ENCODE results near the gene CACNA1C.

Gene CACNA1C

DNA sequence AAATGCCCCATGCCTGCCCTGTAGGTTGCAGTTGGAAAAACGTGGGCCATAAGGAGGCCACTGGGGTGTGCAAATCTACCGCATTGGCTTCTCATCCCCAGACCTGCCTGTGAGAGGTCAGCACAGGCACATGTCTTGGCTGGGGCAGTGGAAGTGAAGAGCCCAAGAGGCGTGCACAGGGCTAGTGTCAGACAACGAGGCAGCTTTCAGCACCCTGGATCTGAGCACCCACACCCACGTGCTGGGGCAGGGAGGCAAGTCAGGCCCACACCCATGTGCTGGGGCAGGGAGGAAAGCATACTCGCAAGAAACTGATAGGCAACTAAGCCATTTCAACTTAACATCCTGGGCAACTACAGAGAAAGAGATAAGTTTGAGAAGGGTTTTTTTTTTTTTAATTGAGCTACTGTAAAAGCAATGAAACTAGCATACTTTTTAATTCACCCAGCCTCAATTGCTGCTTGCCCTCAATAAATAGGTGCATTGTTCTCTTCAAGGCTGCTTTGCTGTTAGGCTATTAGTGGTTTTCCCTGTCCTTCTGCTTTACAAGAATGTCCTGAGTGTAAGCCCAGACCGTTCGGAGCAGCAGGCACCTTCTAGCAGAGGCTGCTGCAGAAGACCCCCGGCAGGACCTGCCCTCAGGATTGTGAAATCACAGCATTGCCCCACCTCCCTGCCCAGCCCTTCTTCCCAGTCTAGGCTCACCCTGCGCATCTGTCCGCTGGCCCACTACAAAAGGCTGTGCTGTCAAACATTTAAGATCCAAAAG is 386.7 kb downstream of the CACNA1C start:
- no peak for DNase-seq

DNA sequence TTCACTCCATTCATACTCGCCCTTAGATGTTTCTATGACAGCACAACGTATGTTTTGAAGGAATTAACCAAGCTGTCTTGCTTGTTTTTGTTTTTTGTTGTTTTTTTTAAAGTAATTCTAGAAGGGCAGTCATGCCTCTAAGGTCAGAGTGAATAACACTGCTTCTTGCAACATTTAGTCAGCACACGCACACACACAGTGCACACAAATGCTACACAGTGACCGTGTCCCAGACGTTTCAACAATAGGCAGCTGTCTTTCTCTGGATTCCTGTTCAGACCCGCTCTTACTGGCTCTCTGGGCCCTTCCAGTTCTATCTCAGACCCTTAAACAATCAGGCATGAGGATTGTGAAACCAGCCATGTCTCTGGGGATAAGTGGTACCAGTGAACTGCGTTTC is 391.0 kb downstream of the CACNA1C start:
- DNase-seq = no peak

DNA sequence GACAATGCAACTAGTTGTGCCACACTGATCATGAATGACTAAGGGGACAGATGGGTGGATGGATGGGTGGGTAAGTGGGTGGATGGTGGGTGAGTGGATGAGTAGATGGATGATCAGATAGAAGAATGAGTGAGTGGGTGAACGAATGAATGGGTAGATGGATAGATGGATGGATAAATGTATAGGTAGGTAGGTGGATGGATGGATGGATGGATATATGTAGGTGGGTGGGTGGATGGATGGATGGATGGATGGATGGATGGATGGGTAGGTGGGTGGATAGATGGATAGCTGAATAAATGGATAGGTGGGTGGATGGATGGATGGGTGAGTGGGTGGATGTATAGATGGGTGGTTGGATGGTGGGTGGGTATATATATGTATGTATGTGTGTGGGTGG is 393.2 kb downstream of the CACNA1C start:
- DNase-seq = no peak

DNA sequence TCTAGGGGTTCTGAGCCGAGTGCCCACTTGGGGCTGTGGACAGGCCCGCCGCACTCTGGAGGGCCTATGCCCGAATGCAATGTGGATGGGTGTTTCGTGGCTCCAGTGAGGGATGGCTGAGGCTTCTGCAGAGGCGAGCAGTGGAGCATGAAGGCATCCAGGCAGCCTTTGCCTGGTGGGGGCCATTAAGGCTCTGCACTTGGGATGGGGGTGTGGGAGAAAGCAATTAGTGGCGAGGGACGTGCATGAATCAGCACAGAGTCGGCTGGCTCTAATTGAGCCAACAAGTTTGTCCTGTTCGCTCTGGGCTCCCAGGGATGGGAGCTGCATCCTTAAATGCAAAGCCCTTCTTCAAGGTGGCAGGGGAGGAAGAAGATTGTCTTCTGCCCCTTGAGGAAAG is 395.1 kb downstream of the CACNA1C start:
- DNase-seq = no peak

DNA sequence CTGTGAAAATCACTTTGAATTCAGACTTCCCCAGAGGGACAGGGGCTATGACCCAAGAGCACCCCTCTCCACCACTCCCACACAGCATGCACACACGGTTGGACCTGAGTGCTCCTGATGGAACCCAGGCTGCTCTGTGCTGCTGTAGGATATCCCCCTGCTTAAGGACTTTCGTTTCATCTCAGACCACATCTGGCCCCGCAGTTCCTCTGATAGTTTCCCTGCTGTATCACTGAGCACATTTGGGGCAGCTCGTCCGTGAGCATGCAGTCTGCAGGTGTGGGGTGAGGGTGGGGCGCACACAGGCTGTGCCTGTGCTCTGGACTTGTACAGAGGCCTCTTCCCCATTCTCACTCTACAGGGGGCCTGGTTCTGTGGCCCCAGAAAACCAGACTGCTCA is 396.8 kb downstream of the CACNA1C start:
- no peak for DNase-seq

DNA sequence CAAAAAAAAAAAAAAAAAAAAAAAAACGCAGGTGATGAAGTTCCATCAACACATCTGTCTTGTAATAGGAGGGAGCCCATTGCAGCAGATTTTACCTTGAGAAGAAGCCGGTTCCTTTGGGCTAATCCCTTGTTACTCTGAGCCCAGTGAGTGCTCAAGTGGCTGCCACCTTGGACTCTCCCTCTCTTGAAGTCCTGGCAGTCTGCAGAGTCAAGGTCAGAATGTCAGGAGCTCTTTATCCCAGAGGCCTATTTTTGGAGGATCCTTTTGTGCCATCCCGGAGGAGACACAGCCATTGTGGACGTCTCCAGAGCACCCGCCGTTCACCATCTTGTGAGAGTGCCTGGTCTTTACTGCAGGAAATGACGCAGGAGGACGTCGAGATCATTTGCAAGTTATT is 397.8 kb downstream of the CACNA1C start:
- no peak for DNase-seq

GRCh38 chr12:2451025-2451424 is 398.2 kb downstream of the CACNA1C start:
- no peak for DNase-seq

- no peak for DNase-seq
These were observed 398.7 kb downstream of the CACNA1C start for GRCh38 chr12:2451497-2451896.

GRCh38 chr12:2453076-2453760 is 400.4 kb downstream of the CACNA1C start:
- no peak for DNase-seq

- DNase-seq = no peak
These were observed 400.9 kb downstream of the CACNA1C start for GRCh38 chr12:2453761-2454090.

- DNase-seq = no peak
These were observed 401.9 kb downstream of the CACNA1C start for GRCh38 chr12:2454601-2455177.

- no peak for DNase-seq
These were observed 402.6 kb downstream of the CACNA1C start for GRCh38 chr12:2455410-2455809.

DNA sequence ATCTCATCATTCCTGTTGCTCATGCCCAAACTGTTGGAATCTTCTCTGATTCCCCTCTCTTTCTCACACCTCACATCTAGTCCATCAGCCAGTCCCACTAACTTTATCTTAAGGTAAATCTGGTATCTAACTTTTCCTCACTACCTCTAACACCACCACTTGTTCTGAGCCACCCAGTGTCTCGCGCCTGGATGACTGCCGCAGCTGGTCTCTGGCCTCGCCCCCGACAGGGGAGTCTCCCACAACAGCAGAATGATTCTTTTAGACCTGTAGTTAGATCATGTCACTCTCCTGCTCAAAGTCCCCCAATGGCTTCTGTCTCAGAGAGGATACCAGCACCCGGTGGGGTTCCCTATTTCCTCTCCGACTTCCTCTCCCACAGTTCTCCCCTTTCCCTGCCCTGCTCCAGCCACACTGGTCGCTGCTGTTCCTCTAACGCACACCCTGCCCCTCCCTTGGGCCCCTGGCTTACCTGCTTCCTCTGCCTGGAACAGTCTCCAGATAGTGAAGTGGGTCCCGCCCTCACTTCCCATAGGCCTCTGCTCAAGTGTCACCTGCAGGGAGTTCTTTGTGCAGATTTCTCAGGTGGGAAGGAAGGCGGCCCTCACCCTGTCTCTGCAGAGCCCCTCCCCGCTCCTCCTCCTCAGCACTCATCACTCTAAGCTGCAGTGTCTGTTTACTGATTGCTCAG is 403.5 kb downstream of the CACNA1C start:
- no peak for DNase-seq

DNA sequence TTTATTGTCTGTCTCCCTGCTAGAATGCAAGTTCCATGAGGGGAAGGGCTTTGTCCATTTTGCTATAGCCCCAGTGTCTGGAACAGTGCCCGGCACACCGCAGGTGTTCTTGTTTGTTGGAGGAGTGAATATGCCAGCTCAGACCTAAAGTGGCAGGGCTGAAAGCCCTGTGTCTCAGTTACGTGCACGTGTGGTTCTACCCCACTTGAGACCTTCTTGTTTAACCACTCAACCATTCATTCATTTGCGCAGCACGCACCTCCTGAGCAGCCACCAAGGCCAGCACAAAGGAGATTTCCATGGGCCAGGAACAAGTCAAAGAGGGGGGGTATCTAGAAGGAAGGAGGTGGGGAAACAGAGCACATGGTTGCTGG is 404.0 kb downstream of the CACNA1C start:
- no peak for DNase-seq

DNA sequence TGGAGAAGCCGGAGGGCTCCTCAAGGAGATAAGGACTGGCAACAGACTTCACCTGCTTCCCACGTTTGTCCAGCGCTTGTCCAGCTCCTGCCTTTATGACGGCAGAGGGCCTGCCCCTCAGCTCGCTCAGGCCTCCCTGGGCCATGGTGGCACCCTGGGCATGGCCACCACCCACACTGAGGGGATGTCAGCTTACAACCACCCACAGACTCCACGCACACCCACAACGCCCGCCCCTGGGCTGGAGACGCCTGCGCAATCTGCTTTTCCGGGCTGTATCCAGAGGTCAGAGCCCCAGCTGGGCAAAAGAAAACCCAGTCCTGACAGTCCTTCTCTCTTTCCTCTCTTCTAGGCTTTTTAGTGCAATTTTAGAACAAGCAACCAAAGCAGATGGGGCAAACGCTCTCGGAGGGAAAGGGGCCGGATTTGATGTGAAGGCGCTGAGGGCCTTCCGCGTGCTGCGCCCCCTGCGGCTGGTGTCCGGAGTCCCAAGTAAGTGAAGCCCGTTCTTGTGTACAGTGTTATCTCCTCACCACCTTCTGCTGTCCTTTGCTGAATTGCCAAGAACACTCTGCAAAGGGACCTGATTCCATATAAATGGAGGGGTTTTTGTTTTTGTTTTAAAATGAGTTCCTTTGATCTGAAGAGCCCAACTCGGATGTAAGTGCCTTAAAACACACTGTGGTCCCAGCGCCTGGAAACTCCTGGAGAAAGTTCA is 404.6 kb downstream of the CACNA1C start:
- DNase-seq = no peak

DNA sequence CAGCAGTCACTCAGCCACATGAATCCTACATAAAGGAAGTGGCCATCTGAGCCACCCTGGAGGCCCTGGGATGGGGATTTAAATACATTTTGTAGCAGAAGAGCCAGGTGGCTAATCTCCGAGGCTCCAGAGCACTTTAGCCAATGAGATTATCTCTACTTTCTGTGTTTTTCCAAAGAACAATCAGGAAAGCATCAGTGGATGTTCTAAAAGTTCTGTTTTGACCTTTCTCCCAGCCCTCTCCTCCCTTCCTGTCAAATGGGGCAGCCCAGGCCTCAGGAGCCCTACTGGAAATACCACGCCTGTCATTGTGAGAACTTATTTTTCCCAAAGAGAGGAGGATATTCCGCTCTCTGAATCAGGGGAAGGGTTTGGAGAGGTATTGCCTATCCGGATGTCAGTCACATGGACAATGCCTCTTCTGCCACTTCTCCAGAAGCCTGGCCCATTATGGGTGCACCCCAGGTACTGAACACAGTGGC is 405.2 kb downstream of the CACNA1C start:
- DNase-seq = no peak

DNA sequence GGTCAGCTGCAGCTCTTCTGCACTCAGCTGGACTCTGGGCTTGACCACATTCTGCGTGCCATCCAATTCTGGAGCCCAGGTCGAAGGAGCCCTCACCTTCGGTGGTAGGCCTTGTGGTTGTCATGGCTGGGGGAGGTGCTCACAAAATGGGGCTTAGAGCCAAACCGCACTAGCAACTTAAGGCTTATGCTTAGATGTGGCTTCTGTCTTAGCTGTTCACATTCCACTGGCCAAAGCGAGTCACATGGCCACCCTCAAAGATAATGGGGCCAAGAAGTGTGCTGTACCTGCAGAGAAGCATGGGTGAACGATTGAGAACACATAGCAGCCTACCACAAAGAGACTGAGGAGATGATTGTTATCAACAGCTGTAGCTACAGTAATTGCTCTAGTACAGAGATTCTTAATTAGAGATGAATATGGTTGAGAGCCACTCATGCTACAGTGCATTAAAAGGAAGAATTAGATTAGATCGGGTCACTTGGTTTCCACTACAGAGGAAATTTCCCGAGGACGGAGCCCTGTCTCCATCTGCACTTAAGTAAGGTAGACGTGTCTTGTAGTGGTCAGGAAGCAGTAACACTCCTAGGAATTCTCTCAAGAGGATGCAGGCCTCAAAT is 407.4 kb downstream of the CACNA1C start:
- no peak for DNase-seq

DNA sequence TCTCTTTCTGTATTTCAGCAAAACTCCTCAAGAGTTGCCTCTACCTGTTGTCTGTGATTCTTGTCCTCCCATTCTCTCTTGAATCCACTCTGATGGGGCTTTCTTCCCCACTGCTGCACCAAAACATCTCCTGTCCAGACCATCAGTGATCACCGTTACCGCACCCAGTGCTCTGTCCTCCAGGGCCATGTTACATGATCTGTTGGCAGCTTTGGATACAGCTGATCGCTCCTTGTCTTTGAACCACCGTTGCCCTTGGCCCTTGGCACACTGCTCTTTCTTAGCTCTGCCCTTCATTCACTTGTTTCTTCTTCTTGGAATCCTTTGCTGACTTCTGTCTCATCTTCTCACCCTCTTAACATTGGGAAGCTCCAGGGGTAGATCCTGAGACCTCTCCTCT is 408.3 kb downstream of the CACNA1C start:
- no peak for DNase-seq

DNA sequence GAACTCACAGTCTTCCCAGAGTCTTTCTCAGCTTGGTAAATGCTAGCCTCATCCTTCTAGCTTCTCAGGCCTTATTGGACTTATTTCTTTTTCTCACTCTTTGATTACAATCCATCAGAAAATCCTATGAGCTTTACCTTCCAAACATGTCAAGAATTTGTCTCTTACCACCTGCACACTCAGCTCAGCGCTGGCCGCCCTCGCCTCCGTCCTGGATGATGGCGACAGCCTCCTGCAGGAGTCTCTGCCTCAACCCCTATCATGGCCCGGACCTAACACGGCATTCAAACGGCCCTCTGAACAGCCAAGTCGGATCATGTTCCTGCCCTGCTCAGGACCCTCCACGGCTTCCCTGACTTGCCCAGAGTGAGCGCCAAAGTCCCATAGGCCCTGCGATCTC is 408.9 kb downstream of the CACNA1C start:
- no peak for DNase-seq

GRCh38 chr12:2462087-2462486 is 409.3 kb downstream of the CACNA1C start:
- DNase-seq = no peak

GRCh38 chr12:2463719-2464118 is 410.9 kb downstream of the CACNA1C start:
- DNase-seq = no peak

DNA sequence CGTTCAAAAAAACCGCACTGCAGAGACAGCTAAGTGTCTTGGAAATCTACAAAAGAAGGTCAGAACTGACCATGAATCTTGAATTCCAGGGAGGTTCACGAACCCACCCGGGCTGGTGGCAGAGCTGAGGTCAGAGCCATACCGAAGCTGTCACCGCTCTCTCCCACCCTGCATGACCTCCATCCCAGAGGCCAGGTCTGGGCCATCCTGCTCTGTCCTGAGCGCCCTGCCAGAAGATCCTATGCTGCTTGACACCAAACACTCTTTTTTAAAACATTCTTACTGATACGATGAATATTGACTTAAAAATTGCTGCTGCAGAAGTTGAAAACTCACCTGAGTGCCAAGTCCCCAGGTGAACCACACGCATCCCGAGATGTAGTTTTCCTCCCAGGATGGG is 412.9 kb downstream of the CACNA1C start:
- no peak for DNase-seq

GRCh38 chr12:2466211-2466610 is 413.4 kb downstream of the CACNA1C start:
- no peak for DNase-seq
